GM21825 (cell line): ENCODE measurements around the gene MYRF.

Experiments used
- ATAC-seq: cut with Tn5 transposase; IDR thresholded peaks from one replicate; pipeline ENCODE4 v1.9.1; 2021; ENCODE audit warnings: mild to moderate bottlenecking, moderate library complexity; ENCODE audit not compliant: unreplicated experiment

Gene MYRF

GRCh38 chr11:61774411-61774810, 22.0 kb downstream of the MYRF start:
- ATAC-seq: no peak

DNA sequence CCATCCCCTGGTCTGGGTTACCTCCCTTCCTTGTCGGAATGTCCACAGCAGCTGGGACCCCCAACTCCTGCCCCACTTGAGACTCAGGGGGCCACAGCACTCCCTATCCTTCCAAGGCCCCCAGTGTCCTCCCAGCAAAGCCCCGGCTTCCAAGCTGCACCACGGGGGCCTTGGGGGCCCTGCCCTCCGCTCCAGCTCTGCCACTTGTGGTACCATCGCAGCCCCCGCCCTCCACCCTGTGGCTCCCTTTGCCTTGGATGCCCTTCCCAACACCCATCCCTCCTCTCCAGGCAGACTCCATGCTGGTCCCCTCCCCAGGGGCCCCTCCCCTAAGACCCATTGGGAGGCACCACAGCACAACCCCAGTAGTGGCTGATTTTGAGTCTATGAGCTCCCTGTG, 22.7 kb downstream of the MYRF start:
- no peak for ATAC-seq

- ATAC-seq: no peak
Observed at GRCh38 chr11:61775606-61776554, 23.4 kb downstream of the MYRF start.

GRCh38 chr11:61776561-61777075, 24.2 kb downstream of the MYRF start:
- ATAC-seq: no peak

DNA sequence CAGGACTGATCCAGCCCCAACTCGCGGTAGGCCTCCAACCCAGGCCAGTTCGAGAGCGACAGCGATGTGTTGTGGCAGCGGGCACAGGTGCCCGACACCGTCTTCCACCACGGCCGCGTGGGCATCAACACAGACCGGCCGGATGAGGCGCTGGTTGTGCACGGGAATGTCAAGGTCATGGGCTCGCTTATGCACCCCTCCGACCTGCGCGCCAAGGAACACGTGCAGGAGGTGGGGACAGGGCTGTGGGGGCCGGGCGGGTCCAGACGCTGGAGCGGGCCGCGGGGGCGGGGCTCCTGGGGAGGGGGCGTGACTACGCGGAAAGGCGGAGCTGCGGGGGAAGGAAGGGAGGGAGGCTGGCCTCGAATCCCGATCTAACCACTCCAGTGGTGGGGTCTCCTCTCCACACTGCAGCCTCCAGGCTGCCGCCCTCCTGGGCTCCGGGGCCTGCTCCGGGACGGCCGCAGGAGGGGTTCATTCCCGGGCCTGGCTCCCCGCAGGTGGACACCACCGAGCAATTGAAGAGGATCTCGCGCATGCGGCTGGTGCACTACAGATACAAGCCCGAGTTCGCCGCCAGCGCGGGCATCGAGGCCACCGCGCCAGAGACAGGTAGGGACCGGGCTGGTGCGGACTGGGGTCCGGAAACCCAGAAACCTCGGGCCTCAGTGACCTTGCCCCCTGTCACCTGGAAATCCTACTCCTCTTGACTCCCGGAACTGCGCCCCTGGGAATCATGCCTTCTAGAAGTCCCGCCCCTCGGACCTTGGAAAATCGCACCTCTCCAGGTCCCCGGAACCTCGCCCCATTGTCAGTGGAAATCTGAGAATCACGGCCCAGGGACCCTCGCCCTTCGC, 25.0 kb downstream of the MYRF start:
- no peak for ATAC-seq

DNA sequence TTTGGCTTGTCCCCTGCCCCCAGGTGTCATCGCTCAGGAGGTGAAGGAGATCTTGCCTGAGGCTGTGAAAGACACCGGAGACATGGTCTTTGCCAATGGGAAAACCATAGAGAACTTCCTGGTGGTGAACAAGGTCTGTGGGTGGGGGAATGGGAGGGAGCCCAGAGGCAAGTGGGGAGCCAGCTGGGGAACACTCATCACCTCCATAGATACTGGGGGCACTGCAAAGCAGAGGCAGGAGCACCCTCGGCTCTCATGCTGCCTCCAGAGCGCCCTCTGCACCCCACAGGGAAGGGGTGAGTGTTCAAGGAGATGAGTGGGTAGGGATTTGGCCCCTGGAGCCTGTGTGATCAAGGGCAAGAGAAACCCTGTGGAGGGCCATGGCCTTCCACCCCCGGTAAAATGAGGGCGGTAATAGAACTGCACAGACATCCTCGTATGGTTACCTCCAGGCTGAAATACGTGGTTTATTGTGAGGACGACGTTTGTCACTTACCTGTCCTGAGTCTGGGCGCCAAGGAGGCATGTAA, 26.0 kb downstream of the MYRF start:
- no peak for ATAC-seq

DNA sequence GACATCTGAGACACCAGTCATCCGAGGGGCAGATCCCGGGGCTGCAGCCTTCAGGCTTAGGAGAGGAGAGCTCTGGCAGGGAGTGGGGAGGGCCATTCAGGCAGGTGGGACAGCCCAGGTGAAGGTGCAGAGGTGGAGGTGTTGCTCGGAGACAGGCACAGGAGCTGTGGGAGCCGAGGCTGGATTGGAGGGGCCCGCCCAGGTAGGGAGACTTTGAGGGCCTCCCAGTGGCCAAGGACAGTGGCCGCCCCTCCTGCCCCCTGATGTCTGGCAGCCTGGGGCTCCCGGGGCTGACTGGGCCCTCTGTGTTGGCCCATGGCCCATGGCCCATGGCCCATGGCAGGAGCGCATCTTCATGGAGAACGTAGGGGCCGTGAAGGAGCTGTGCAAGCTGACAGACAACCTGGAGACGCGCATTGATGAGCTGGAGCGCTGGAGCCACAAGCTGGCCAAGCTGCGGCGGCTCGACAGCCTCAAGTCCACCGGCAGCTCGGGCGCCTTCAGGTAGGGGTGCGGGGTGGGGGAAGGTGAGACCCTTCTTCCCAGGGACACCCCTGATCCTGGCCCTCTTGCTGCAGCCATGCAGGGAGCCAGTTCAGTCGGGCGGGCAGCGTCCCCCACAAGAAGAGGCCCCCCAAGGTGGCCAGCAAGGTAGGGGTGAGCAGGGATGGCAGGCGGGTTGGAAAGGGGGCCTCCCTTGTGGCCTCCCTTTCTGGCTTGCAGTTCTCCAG, 26.6 kb downstream of the MYRF start:
- no peak for ATAC-seq

DNA sequence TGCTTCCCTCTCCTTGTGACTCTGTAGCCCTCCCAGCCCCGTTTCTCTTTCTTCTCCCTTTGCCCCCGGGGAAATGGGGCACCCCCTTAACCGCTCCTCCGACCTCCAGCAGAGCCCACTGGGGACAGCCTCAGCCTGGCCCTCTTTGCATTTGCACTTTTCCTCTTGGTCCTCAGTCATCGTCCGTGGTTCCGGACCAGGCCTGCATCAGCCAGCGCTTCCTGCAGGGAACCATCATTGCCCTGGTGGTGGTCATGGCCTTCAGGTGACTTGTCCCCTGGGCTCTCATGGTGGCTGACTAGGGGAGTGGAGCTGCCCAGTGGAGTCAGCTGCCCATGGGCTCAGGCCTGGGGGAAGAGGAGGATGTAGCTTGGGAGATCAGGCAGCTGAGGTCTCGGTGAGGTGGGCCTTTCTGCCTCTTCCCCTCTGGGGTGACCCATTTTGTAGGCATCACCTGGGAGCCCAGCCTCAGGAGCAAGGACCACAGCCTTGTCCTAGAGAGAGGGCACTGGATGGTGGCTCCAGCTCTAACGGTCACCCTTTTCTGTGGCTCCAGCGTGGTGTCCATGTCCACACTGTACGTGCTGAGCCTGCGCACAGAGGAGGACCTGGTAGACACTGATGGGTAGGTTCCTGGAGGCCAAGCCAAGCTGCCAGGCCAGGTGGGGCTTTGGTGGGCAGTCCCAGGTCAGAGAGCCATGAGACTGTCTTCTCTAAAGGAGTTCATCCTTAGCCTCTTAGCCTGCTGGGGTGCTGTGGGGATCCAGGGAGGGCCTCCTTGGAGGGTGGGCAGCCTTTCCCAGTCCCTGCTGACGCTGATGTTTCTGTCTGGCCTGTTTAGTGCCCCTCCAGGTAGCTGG, 27.5 kb downstream of the MYRF start:
- no peak for ATAC-seq

DNA sequence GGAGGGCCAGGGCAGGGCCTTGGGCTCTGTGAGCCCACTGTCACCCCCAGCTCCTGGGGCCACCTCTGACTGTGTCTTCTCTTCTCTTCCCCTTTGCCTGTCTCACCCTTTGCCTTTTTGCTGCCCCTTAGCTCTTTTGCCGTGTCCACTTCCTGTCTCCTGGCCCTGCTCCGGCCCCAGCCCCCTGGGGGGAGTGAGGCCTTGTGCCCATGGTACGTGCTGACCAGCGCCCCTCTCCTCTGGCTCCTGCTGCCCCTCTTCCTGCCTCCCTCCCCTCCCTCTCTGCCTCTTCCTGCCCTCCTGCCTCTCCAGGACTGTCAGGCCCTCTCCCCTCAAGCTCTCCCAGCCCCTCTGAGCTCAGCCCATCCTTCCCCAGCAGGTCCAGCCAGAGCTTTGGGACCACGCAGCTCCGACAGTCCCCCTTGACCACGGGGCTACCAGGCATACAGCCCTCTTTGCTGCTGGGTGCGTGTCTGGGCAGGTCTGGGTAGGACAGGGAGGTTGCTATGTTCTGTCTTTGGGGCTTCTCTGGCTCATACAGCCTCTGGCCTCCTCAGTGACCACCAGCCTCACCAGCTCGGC, 28.2 kb downstream of the MYRF start:
- no peak for ATAC-seq

DNA sequence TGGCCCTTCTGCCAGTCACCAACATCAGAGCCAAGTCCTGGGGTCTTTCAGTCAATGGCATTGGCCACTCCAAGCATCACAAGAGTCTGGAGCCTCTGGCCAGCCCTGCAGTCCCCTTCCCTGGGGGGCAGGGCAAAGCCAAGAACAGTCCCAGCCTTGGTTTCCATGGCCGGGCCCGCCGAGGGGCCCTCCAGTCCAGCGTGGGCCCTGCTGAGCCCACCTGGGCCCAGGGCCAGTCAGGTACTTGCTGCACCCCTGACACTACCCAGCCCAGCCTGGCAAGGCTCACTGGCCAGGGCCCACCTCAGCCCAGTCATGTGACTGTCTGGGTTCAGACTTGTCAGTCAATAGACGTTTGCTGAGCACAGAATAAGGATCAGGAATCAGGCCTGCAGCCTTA, 29.1 kb downstream of the MYRF start:
- no peak for ATAC-seq

GRCh38 chr11:61782299-61782698, 29.9 kb downstream of the MYRF start:
- no peak for ATAC-seq

GRCh38 chr11:61782841-61783240, 30.4 kb downstream of the MYRF start:
- no peak for ATAC-seq

- ATAC-seq: no peak
Observed at GRCh38 chr11:61783717-61784505, 31.5 kb downstream of the MYRF start.

DNA sequence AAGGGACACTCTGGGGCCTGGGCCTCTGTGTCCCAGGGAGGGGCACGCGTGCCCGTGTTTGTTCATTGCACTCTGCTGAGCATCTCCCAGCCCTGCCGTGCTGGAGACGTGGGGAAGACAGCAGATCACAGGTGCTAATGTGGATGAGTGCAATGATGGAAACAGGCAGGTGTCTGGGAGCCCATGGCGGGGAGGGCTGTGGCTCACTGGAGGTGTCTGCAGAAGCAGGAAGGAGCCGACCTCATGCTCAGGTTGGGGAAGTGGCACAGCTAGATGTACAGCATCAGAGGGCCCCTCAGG, 32.0 kb downstream of the MYRF start:
- no peak for ATAC-seq

GRCh38 chr11:61785837-61786402, 33.5 kb downstream of the MYRF start:
- ATAC-seq: peak; percentile 41

- no peak for ATAC-seq
Observed at GRCh38 chr11:61787928-61788491, 35.6 kb downstream of the MYRF start.

- peak; percentile 24 for ATAC-seq
Observed at GRCh38 chr11:61791737-61792309, 39.4 kb downstream of the MYRF start.
